Activated CD4-positive, alpha-beta T cell treated with anti-CD3 and anti-CD28 coated beads, Interleukin-2, amount 50 U/mL, for 1 hour (primary cell): Measurements from ENCODE around the gene COX15.
"Not testable (repeated sequence)": the region's sequence is repeated elsewhere in the genome, so short reads cannot be mapped to it uniquely, and the experiment has no call there.

Experiments
- DNase-seq: peaks from one replicate; pipeline ENCODE4 v3.0.0-alpha.2; 2020

COX15 gene

DNA sequence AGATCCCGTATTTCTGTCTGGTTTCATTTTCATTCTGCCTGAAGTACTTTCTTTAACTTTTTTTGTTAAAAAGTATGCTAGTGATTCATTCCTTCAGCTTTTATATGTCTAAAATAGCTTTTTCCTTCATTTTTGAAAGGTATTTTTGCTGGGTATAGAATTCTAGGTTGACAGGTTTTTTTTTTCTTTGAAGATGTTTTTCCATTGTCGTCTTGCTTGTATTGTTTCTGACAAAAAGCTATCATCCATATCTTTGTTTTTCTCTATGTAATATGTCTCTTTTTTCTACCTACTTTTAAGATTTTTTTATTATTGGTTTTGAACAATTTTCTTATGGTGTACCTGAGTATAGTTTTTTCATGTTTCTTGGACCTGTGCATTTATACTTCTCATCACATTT lies 8.3 kb upstream of the COX15 start:
- no peak for DNase-seq

DNA sequence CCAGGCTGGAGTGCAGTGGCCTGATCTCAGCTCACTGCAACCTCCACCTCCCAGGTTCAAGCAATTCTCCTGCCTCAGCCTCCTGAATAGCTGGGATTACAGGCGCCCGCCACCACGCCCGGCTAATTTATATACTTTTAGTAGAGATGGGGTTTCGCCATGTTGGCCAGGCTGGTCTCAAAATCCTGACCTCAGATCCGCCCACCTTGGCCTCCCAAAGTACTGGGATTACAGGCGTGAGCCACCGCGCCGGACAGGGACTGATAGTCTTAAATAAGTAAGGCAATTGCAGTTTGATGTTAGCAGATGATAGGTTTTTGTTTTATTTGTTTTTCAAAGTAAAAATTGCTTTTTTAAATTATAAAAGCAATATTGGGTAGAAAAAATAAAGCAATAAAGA lies 2.2 kb upstream of the COX15 start:
- not testable (repeated sequence) for DNase-seq

DNA sequence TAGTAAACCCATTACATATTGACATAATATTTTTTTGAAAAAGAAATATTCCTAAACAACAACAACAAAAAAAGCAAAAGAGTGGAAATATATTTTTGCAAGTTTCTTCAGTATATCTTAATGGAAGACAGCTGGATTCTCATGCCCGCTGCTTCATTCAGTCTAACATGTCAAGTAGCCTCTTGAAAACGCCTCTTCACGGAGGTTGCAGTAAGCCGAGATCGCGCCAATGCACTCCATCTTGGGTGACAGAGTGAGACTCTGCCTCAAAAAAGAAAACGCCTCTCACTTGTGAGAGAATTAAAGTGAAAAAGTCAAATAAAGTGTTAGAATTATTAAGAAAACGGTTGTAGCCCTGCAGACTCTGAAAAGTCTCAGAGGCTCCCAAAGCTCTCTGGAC lies 1.4 kb upstream of the COX15 start:
- DNase-seq: no peak

DNA sequence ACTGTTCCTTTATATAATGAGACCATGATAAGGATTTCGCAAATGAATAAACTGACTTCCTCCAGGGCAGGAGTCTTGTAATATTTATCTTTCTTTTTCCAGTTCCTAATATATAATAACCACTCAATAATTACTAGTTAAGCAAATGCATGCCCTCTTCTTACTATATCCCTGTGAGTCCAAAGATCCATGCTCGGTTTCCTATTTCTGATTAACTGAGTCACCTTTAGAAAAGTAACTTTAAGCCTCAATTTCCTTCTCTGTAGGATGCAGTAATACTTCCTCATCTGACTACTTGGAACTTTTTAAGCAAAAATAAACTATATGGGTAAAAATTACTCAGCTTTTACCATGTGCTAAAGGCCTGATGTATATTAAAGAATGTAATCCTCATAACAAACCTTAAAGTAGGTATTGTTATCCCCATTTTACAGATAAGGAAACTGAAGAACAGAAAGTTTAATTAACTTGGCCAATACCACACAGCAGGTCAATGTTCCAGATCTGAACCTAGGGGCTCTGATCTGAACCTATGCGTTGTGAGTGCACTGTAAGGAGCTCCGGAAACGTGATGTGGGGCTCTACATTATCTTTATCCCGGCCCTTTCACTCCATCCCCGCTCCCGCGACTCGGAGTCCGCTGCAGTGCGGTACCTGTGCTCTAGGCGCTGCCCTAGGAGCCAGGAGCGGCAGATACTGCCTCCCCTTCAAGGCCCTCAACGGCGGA lies 458 bp downstream of the COX15 start:
- DNase-seq: no peak

DNA sequence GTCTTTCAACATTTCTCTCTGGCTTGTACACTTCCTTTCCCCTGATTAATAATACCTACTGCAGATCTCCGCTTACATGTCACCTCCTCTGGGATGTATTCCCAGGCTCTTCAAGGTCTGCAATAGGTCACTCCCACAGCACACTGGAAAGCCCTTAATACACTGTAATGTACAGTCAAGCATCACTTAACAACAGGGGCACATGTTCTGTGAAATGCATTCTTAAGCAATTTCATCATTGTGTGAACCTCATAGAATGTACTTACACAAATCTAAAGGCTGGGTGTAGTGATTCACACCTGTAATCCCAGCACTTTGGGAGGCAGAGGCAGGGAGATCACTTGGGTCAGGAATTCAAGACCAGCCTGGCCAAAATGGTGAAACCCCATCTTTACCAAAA lies 1.9 kb downstream of the COX15 start:
- no peak for DNase-seq

DNA sequence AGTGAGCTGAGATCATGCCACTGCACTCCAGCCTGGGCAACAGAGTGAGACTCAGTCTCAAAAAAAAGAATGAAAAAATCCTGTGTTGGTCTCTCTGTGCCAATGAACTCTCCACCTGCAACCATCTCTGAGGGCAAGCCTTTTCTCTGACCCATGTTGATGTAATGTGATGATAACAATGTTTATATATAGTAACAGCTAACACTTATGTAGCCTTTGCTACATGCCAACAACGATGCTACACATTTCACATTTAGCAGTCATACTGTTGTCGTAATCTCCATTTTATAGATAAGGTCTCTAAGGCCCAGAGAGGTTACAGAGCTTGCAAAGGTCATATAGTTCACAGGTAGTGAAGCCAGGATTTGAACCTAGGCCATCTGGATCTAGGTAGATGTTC lies 11.5 kb downstream of the COX15 start:
- DNase-seq: no peak

DNA sequence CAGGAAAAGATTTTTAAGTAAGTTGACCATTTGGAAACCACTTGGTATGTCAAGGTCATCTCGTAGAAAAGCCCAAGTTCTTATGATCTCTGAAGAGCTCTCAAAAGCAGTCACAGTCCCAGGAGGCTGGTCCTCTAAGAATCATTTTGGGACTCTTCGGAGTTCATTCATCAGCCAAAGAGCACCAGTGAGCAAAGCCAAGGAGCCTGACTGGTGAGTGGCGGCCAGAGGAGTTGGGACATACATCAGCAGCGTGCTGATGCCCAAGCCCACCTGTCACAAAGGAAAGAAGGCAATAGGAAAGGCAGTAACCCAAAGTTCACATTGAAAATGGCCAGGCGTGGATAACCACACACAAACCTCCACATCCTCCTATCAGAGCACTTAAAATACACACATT lies 17.5 kb downstream of the COX15 start:
- no peak for DNase-seq

DNA sequence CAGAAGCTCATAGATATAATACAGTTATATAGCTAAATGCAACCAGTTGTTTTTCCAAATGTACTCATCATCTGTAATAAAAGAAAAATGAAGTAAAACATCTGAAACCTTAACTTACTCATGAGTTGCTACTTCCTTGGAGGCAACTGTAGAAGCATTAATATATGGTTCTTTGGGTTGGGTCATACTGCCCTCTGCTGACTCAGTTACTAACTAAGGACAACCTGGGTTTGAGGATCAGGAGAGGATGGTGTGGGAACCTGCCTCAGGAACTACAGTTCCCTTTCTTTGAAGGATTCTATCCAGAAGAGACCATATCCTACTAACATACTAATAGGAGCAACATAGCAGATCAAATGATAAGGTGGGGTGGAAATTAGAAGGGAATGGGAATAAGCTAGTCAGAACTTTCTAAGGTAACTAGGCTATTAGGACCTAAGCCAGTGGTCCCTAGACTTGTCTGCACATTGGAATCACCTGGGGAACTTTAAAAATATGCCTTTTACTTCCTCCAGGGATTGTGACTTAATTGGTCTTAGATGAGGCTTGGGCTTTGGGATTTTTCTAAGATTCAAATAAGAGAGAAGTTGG lies 20.7 kb downstream of the COX15 start:
- peak; percentile 16 for DNase-seq

DNA sequence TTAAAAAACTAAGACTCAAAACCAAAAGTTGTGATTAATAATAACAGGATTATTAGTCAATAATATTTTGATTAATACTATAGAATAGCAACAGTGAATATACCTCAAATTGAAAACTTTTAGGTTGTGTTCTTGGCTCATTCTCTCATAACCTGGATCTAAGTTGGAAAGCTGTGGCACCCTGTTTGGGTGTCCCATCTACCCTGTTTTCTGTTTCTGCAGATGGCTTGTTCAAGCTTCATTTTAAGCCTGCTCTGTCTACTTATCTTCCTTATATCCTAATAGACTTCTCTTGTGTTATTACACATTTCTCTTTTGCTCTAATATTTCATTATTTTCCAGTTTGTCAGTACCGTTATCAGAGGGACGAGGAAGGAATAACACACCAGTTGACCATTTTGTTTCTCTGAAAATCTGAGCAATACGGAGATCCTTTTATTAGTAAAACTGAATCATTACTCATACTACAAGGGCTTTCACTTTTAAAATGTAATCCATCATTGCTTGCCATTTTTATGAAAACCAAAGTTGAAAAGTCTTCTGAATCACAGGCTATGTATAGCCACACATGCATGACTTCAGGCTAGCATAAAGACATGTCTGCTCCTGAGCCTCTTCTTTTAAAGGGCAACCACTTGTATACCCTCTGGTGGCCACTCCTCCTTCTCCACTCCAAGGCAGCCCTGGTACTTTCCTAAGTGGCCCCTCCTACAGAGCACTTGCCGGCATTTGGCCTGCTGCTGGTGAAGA lies 22.3 kb downstream of the COX15 start:
- DNase-seq: no peak

DNA sequence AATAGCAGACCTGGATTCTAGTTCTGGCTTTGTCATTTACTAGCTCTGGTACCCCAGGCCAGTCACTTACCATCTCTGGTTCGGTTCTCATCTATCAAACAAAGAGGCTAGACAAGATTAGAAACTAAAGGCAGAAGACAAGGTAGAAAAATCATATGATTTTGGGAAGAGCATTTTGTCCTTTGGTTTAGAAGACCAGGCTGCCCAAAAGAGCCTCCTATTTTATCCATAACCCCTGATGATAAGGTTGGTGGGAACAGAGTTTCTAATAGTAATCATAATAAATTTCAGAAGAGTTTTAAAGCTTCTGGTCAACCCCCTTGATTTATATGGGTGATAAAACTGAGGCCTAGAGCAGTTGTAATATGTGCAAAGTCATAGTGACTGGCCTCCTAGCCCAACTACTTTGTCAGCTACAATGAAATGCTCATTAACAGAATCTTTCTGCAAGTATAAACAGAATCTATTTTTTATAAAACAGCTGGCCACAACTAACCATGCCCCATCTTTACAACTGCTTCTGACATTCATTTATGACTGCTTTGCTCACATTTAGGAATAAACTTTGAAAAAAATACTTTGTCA lies 23.4 kb downstream of the COX15 start:
- no peak for DNase-seq

DNA sequence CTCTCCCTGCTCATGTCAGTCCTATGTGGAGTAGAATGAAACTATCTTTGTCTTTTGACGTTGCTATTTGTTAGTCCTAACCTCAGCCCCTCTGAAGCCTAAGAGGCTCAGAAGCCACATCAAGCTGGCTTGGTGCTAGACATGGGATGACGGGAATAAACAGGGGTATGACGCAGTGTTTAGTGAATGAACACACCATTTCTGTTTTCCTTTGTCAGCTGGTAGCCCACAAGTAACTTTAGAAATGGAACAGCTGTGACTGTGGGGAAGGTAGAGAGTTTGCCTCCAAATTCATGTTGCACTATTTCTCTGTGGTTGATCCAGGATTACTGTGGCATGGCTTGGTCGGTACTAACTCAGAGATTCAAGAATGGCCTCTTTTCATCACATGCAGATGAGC lies 31.3 kb downstream of the COX15 start:
- no peak for DNase-seq

DNA sequence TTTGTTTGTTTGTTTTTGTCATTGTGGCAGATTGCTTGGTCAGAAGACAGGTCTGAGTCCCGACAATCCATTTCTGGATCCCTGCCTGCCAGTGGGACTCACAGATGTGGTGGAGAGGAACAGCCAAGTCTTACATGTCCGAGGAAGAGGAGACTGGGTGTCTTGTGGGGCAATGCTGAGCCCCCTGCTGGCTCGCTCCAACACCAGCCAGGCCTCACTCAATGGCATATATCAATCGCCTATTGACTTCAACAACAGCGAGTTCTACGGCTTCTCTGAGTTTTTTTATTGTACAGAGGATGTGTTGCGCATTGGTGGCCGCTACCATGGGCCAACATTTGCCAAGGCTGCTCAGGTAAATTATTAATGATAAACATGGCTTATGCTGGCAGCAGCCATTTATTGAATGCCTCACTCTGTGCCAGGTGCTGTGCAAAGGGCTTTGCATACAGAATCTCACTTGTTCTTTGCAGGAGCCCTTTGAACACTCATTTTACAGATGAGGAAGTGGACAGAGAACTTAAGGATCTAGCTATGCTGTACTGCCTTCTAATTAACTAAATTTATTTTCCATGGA lies 33.3 kb downstream of the COX15 start:
- DNase-seq: no peak

DNA sequence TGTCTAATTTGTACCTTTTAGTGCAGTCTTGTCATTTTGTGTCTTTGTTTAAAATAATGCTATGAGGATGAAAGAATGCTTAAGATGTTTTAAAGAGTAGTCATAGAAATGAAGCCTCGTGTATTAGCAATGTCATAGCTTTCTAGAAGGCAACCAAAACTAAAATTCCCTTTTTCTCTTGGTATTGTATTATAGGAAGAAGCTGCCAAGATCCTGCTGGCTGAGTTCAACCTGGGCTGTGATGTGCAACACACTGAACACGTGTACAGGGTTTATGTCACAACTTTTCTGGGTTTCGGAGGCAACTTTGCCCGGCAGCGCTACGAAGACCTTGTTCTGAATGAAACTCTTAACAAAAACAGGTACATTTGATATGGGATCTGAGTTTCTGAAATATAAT lies 36.2 kb downstream of the COX15 start:
- DNase-seq: no peak

DNA sequence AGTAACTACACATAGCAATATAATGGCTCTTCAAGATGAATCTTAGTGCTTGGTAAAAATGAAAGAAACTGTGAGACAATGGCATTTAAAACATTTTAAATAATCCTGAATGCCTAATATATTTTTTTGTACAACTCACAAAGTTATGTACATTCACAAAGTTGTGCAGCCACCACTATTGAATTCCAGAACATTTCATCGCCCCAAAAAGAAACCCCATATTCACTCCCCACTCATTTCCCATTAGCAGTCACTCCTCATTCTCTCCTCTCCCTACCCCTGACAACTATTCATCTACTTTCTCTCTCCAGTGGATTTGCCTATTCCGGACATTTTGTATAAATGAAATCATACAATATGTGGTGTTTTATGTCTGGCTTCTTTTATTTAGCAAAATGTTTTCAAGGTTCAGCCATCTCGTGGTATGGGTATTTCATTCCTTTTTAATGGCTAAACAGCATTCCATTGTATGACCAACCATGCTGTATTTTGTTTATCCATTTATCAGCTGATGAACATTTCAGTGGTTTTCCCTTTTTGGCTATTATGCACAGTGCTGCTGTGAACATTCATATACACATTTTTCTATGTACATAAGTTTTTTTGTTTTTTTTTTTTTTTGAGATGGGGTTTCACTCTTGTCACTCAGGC lies 37.9 kb downstream of the COX15 start:
- DNase-seq: no peak

DNA sequence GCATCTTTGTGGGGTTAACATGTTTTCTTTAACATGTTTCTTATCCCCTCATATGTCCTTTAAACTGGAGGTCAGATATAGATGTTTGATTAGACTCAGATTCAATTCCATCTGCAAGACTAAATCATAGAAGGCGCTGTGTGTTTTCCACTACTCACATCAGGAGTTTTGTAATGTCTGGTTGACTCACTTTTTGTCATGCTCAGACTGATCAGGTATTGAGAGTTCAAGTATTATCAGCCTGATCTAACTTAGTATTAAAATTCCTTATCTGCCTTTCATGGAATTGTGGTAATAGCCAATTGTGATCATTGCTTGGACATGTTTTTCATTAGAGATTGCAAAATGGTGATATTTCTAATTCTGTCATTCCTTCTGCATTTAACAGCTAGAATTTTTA lies 42.5 kb downstream of the COX15 start:
- no peak for DNase-seq

DNA sequence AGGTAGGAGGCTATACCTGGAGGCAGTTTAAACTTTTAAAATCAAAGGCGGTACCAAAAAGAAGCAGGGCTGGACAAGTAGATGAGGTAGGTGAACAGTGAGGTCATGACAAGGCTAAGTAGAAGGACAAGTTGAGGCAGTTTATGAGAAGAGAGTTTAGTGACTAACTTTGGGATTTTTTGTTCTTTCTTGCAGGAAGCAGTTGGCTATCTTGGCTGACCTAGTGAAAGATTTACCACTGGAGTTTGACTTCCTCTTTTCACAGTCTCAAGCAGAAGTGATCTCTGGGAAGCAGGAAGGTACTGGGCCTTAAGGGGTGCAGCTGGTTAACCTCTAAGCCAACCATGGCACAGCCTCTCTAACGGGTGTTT lies 46.3 kb downstream of the COX15 start:
- no peak for DNase-seq

DNA sequence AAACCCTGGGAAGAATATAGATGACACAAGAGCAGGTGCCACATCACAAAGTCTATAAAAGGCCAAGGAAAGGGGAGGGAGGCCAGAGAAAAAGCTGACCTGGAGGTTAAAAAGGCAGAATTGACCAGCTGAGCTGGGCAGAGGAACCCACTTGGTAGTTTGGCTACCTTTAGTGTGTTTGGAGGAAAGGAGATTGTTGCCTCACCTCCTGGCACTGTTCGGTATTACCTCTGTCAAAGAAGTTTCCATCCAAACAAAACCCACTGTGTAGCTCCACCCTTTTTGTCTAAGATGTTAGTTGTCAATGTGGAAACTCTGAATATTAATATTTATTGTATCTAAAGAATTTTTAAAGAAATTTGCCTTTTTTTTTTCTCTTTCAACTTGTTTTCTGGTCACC lies 49.2 kb downstream of the COX15 start:
- DNase-seq: no peak
